AG20443 (cell line): ENCODE measurements around the gene C1orf50.

Experiments
- DNase-seq: peaks from one replicate; pipeline ENCODE4 v3.0.0; 2012; ENCODE audit warnings: low spot score, mixed read lengths

Gene C1orf50

GRCh38 chr1:42759114-42759513, 7.9 kb upstream of the C1orf50 start:
- DNase-seq, result no peak

- no peak for DNase-seq
Measured at GRCh38 chr1:42761567-42761966, 5.5 kb upstream of the C1orf50 start.

DNA sequence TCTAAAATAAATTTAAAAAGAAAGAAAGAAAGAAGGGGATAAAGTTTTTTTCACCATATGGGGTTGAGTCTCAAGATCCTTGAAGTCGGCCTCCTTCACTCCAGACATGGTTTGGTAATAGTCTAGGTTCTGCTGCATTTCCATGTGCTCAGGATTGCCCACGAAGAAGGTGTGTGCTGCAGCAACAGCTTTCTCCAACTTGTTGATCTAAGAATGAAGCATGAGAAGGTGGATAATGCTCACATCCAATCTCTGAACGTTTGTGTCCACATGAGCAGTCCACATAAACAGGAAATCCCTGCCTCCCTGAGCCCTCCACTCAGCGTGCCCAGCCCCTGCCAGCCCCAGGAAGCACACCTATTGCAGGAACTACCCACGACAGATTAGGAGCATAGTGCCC, 4.8 kb upstream of the C1orf50 start:
- no peak for DNase-seq

- DNase-seq, result no peak
Measured at GRCh38 chr1:42765269-42765668, 1.8 kb upstream of the C1orf50 start.

DNA sequence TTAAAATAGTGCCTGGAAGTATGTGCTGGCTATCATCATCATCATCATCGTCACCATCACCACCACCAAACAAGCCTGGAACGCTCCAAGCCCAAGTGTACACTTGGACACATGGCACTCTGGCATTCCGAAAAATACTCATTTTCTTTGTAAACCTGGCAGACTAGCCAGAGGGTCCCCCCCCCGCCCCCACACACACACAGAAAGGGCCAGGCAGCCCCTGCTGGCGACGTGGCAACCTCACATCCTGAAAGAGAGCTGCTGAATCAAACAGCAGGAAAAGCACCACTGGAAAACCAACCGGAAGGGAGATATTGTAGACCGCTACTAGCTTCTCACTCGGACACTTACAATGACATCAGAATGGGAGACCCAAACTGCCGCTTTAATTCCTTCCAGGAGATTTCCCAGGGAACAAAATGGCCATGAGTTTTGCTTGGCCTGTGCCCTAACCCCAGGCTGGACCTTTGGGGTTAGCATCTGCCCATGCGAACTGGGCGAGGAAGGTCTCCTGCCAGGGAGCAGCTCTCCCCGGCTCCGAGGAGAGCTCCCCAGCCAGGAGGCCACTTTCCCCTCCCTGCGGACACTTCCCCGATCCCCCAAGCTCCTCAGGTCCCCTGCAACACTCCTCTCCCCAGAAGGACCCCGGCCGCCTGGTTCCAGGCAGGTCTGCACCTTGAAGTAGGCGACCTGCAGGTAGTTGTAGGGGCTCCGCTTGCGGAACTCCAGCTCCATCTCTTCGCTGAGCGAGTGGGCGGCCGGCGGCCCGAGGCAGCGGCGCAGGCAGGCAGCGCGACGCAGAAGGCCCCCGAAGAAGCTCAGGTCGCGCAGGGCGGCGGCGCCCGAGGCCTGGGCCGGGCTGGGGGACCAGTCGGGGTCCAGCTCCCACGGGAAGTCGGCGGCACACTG, 963 bp upstream of the C1orf50 start:
- DNase-seq, result peak; percentile 67

DNA sequence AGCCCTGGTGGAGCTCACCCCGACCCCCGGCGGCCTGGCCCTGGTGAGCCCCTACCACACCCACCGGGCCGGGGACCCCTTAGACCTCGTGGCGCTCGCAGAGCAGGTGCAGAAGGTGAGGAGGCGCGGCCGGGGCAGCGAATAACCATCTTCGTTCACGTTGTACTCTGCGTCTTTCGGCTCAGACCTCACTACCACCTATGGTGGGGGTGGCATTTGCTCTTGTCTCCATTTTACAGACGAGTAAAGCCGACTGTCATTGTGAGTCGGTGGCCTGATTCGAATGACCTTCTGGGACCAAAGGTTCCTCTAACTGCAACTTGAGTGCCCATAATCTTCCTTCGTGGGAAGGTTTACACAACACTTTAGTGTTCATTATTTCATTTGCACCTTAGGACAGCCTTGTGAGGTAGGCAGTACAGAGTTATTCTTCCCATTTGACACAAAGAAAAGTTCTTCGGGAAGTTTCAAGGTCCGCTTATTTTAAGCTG, 506 bp downstream of the C1orf50 start:
- no peak for DNase-seq

DNA sequence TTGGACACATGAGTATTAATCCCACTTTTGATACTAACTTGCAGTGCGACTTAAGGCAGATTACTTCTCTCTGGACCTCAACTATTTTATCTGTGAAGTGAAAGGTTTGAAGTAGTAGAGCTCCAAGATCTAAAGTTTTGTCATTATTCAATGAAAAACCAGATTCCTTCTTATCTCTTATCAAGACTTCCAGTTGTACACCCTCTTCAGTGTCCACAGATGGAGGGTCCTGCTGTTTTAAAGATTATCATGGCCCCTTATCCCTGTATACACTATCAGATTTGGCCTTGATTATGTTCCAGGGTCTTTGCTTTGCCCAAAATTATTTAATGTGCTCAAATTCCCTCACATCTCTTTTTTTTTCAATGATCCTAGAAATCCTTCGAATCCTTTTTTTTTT, 1.1 kb downstream of the C1orf50 start:
- DNase-seq, result no peak

- DNase-seq, result no peak
Measured at GRCh38 chr1:42769811-42770210, 2.8 kb downstream of the C1orf50 start.

DNA sequence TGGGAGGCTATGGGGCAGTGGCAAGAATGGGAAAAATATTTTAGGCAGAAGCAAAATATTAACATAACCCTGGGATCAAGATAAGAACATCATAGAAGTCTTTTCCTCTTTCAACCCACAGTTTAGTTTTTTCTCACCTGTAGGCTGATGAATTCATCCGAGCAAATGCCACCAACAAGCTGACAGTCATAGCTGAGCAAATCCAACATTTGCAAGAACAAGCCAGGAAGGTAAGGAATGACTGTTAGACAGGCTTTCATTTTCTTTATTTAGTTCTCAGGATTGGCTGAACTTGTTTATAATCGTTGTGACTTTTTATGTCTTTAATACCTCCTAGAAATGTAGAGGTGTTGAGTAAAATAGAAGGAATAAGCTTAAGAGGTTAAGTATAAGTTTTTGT, 6.4 kb downstream of the C1orf50 start:
- DNase-seq, result no peak

DNA sequence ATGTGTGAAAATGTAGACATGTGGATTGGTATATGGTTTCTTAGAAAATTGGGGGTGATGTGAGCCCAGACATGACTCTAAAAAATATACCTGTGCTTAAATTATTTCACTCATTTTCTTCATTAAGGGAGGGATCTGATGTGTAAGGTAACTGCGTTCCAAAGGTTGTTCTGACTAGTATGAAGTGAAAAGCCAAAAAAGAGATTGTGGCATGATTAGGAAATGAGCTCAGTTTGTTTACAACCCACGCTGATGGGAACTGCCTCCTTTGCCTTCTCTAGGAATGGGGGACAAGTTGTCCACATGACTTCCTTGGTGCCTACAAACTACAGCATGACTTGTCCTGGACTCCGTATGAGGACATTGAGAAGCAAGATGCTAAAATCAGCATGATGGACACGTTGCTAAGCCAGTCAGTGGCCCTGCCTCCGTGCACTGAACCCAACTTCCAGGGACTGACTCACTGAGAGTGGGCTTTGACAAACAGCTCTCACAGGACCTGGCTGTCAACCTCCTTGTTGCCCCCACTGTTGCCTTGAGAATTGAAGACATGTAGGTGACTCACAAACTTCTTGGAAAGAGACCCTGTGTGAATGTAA, 8.0 kb downstream of the C1orf50 start:
- no peak for DNase-seq

DNA sequence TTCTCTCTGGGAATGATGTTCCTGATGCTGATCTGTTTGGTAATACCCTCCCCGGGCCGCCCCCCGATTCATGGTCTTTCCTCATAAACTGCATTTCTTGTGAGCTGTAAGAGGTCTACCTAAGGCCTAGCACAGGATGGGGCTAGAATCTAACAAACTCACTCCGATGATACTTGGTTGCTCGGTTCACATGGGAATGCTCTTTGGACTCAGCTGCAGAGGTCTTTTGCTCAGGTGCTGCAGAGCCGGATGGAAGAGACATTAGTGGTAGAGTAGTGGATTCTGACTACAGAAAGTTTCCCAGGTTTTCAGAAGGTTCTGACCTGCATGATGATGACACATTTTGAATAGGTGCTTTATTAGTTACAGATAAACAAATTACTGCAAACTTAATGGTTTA, 9.5 kb downstream of the C1orf50 start:
- DNase-seq, result no peak

- peak; percentile 75 for DNase-seq
Measured at GRCh38 chr1:42777852-42778251, 10.8 kb downstream of the C1orf50 start.

GRCh38 chr1:42779725-42780124, 12.7 kb downstream of the C1orf50 start:
- no peak for DNase-seq

DNA sequence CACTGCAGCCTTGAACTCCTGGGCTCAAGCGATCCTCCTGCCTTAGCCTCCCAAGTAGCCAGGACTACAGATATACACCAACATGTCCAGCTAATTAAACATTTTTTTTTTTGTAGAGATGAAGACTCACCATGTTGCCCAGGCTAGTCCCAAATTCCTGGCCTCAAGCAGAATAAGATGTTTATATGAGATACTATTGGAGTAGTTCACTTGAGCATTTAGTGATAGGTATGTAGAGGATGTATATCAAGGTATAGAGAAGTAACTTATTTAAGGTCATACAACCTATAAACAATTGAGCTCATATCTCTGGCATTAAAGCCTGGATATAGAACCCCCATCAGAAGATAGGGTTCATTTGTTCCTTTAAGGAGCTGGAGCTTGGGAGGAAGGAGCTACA, 13.1 kb downstream of the C1orf50 start:
- DNase-seq, result no peak

GRCh38 chr1:42783092-42783491, 16.0 kb downstream of the C1orf50 start:
- DNase-seq, result no peak

DNA sequence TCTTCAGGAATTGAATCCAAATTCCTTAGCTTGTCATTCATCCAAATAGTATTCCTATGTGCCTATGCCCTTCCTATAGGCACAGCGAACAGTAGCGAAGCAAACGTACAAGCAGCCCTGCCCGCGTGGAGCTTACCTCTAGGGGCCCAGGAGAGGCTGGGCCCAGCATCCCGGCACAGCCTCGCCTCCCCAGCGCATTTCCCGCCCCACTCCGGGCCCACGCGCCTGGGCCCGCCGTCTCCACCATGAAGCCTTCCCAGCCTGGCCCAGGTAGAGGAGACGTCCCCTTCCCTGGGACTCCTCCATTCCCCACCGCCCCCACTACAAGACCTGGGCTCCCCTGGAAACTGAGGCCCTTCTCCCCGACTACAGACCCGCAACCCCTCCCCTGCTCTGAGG, 17.5 kb downstream of the C1orf50 start:
- no peak for DNase-seq

DNA sequence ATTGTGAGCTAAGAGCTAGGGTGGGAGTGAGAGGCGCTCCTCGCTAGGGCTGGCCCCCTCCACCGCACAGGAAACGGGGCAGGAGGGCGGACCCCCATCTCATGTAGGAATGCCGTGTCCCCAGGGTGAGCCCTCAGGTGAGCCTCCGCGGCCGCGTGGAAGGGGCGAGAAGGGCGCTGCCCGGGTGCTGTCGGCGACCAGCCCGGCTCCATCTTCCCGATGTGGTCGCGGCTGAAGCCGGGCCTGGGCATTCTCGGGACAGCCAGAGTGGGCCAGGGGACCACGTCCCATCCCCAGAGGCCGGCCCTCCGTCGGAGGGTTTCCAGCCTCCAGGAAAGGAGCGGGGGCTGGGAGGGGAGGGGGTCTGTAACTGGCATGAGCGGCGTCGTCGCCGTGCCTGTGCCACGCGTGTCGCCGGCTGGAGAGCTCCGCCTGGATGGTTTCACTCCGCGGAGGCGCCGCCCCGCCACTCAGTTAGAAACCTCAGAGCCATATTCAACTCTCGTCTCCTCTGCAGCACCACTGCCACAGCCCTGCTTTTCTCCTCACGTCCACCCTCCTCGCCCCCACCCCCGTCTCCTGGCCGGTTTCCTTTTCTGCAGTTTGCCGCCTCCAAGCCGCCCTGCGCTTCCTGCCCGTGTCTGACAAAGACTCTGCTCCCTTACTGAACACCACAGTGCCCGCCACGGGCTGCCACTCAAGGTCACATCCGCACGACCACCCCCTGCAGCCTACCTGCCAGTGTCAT, 18.1 kb downstream of the C1orf50 start, which contains the start of gene TMEM269:
Gene TMEM269 (plus strand): TSS at position 46 of the 748 bp plus-strand sequence. CDS start 4,903 bp downstream, outside the sequence.
- DNase-seq, result peak; percentile 60

GRCh38 chr1:42786097-42786496, 19.0 kb downstream of the C1orf50 start:
- no peak for DNase-seq

DNA sequence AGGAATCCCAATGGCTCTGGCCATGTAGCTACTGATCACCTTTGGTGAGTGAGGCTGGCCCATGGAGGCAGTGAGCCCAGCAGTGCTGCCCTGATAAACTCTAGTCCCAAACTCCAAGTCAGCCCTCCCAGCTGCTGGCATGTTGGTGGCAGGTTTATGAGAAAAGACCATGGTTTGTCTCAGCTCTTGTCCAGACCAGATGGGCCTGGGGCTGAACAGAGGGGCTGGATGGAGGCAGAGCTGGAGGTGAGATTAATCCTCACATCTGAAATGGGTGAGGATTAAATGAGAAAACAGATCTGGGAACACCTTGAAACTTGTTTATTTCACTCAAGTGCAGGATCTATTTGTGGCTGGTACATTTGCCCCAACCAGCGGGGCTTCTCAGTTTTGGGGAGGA, 21.0 kb downstream of the C1orf50 start:
- no peak for DNase-seq

- no peak for DNase-seq
Measured at GRCh38 chr1:42793824-42794223, 26.8 kb downstream of the C1orf50 start.

- DNase-seq, result no peak
Measured at GRCh38 chr1:42797414-42797813, 30.4 kb downstream of the C1orf50 start.

GRCh38 chr1:42797979-42798378, 30.9 kb downstream of the C1orf50 start:
- DNase-seq, result no peak
